Stimulated activated CD4-positive, alpha-beta T cell treated with anti-CD3 and anti-CD28 coated beads, Interleukin-2, amount 100 ng/mL, for 24 hours (primary cell): ENCODE data around the gene ASIC3.
A peak's percentile ranks its signal among the peaks of the same experiment; 100 is the strongest.

Experiments
- DNase-seq, 2 donors: peaks; one replicate each; pipeline ENCODE4 v3.0.0-alpha.2; 2020

ASIC3 gene

DNA sequence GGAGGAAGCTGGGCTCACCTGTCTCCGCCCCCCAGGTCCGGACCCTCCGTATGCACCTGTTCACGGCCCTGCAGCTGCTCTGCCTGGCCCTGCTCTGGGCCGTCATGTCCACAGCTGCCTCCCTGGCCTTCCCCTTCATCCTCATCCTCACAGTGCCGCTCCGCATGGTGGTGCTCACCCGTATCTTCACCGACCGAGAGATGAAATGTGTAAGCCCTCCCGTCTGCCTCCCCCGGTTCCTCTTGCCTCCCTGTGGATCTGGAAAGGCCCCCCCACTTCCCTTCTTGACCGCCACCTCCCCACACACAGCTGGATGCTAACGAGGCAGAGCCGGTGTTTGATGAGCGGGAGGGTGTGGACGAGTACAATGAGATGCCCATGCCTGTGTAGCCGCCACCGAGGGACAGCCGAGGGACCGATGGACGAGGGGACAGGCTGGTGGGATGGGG, 27.7 kb downstream of the ASIC3 start:
- no peak for DNase-seq

DNA sequence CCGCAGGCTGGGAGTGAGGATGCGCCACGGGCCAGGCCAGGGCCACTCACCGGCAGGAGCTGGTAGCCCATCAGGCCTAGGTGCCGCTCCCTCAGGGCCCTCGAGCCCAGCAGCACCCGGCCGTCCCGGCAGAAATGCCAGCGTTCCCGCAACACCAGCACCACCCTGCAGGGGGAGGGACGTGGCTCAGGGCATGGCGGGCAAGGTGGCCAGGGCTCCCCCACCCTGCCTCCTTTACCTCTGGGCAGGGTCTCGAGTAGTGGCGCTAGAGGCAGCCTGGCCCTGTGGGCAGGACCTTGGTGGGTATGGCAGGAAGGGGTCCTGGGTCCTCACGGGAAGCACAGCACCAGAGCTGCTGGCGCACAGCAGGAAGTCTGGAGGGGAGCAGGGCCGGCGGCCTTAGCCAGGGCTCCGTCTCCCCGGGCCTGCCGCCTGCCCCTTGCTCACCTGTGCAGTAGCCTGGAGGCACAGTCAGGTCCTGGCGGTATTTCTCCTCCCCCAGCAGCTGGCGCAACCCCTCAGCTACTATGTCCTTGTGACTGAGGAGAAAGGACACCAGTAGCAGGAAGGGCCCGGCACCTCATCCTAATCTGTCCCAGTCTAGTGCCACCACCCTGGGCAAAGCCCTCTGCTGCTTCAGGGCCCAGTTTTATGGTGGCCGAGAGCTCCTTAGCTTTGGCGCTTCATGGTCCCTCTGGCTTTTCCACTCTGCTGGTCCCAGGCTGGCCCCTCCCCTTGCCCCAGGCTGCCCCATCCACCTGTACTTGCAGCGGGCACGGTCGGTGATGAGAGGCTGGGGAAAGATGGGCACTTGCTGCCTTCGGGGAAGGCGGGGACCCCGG, 28.8 kb downstream of the ASIC3 start:
- no peak for DNase-seq

DNA sequence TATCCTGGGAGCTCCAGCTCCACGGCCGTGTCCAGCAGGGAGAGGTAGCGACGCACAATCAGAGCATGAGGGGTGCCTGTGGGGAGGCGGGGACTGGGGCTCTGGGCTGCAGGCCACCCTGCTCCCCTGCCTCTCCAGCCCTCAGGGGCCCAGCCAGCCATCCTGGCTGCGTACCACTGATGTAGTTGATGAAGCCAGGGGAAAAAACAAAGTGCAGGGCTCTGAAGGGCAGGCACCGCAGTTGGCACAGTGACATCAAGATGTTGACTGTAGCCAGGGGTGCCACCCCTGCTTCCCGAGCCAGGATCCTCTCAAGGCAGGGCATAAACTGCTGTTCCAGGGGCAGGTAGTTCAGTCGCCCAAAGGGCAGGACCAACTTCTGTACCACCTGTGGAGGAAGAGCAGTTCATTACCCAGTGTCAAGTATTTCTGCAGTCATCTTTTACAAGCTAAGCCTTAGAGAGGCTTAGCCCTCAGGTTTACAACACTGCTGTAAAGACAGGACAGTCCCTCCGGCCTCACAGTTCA, 29.4 kb downstream of the ASIC3 start:
- no peak for DNase-seq

DNA sequence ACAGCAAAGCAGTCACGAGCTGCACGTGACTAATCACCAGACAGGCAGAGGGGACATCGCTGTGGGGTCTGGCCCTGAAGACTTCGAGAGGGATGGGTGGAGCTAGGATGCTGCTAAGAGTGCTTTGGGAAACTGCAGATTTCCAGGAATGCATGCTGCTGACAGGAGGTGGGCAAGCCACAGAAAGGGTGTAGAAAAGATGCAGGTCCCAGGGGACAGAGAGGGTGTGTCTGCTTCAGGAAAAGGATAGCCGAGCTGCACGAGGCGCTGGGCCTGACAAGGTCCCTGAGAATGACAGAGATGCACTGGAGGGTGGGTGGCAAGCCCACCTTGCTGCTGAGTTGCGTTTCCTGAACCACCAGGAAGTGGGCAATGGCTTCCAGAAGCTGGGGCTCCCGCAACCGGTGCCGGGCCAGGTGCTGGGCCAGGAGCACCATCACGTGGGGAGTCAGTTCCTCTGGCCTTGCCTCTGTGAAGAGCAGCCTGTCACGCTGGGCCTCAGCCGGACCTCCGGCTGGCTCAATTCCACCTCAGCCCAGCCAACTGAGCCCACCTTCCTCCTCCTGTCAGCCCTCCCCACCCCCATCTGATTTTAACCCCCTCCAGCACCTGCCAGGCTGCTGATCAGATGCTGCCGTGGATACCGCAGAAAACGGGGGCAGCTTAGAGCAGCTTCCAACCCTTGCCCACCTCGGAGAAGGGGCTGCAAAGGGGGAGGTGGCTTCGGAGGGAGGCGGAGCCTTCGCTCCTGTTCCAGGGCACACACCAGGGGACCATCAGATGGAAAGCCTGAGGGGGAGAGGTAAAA, 30.1 kb downstream of the ASIC3 start:
- no peak for DNase-seq

DNA sequence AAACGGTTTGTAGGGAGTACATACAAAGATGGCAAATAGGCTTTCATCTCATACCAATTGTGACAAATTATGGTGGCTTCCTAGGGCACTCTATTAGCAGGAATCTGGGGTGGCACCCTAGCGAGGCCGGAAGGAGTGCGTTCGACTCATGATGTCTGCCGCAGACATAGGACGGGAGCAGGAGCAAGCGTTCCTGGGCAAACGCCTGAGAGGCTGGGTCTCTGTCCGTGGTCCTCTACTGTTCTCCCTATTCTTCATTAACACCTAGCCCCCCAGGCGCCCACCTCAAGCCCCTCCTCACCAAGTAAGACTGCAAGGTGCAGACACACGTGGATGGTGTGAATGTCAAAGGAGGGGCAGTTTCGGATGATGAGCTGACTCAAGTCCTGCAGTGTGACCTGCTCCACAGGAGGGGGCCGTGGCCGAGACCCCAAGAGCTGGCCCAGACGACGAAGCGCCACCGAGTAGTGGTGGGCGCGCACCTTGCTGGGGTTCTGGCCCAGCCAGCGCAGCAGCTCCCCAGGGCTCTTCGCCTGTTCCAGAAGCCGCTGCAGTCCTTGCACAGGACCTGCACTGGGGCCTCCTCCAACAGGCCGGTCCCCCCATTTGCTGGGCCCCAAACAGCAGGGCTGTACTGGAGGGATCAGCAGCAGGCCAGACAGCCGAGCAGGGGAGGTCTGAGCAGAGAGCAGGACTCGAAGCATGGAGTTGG, 31.0 kb downstream of the ASIC3 start:
- DNase-seq, result no peak

DNA sequence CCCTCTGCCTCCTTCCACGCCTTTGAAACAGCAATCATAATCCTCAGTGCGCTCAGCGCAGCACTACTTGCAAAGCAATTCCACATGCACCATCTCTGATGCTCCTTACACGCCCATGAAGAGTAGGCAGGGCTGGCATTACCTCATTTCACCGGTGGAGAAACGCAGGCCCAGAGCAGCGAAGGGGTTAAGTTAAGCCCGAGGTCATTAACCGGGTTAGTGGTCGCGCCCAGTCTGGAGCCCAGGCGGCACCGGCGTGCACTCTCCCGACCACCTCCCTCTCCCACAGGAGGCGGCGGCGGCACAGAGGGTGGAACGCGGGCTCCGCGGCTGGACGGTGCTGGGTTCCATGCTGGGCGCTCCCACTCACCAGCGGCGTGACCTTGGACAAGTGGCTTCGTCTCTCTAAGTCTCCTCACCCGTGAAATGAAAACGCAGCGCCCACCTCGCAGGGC, 31.8 kb downstream of the ASIC3 start:
- peak in 1 of 2 donors; percentile 27 for DNase-seq

DNA sequence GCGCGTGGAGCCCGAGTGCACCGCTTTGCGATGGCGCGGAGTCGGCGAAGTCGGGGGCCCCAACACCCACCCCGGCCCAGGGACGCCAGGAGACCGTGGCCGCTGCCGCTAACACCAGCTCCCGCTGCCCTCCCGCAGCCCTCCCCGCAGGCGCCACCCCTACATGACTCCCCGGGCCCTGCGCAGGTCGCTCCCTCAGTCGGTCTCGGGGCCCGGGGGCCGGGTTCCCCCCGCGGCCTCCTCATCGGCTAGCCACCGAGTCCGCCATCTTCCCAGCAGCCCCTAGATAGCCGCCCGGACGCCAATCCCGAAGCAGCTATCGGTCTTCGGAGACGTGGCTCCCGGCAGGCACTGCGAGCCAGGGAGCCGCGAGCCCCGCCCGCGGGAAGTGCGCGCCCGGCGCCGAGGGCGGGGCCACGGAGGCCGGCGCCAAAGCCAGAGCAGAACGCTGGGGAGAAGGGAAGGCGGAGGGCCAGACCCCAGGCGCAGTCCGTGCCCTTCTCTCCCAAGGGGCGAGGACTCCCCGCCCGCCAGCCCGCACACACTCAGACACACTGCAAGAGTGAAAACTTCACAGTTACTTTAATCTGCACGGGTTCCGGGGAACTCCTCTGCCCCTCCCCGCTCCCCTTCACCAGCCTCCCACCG, 32.3 kb downstream of the ASIC3 start, which contains the start of gene FASTK:
FASTK (minus strand) TSS at position 288 of the 648 bp plus-strand sequence; CDS start at position 245, 43 bp downstream.
- peak; percentile 89 for DNase-seq

DNA sequence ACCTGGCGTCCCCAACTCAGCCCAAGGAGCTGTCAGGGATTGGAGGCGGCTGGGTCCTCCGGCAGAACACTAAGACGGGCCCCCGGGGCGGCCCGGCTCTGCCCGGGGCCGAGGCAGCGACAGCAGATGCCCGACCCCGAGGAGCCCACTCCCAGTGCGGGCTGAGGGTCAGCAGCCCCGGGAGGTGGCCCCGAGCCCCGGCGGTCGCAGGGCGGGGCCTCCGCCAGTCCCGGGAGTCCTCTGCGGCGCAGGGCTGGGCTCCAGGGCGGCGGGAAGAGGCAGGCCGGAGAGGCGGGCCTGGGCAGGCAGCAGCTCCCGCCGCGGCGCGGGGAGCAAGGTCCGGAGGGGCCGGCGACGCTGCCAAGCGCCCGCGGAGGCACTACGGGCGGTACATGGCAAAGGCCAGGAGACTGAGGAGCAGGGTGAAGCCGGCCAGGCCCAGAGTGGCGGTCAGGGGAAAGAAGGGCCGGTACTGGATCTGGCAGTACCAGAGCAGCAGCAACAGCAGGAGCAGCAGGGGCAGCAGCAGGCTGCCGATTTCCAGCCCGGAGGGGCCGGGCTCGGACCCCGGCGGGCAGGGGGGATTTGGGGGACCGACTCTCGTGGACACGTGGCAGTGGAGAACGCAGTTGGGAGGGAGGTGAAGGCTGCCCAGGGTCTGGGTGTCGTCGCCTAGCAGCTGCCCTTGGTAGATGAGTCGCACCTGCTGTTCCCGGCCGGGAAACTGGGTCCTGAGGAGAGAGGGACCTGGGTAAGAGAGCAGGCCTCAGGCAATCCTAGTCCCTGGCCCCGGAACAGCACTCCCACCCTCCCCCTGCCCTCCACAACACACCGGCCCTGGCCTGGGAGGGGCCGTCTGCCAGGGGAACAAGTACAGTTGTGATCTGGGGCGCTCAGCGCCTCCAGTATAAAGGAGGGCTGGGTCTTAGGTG, 33.1 kb downstream of the ASIC3 start:
- DNase-seq, result no peak

DNA sequence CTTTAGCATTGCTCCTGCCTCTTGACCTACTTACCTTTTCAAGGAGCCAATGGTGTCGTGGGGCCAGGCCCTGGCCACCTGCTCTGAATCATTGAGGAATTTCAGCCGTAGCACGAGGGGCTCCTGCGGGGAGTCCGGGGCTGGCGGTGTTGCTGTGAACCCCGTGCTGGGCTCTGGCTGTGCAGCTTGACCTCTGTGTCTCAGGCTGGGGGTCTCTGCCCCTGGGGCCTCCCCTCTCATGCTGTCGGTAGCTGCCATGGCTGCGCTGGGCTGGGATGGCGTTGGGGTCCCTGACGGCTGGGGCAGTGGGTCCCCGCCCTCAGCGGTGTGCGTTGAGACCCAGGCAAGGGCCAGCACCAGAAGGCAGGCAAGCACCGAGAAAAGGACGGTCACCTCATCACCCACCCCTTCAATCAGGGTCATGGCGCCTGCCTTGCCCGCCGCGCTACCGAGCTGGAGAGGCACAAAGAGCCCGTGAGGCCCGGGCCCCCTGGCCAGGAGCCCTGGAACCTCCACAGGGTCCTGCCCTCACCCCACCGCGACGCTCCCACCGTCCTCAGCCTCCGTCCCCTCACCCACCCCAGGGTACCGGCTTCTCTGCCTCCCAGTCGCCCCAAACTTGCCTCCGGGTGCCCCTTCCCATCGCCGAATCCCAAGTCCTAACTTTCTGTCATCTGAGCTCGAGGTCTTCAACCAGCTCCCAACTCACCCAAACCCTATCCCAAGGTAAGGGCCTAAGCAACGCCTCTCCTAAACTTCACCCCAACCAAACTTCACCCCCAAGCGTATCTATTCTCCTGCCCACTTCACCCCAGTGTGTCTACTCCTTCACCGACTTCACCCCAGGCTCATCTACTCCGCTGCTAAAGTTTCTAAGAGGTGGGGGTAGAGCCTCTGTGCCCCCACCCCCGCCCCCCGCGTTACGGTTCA, 34.1 kb downstream of the ASIC3 start:
- DNase-seq, result no peak

DNA sequence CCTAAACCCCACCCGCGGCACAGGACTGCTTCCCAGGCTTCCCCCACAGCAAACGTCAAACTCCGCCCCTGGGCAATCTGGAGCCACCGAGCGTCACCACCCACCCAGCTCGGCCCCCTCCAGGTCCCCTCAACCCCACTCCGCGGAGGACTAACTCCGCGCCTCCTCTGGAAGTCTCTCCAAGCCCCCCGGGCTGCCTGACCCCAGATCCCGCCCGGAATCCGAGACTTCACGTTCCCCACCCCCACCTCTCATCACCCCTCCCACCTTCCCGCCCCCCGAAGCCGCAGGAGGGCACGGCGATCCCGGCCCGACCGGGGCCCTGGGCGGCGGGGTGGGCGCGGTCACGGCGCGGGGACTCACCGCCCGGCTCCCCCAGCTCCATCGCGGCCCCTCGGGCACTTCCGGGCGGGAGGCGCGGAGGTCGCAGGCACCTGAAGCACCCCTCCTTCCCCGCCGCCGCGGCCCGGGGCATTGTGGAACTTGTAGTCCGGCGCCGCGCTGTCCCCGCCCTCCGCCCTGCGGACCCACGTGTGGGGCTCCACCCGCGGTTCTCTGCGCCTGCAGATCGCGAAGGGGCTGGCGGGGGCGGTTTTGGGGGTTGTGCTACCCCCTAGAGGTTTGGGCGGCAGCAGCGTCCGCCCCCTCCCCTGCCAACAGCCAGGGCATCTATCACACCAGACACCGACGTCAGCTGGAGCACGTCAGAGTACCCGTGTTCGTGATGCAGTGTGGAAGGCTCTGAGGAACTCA, 34.9 kb downstream of the ASIC3 start, which contains the start of gene TMUB1:
TMUB1 (minus strand) TSS at position 423 of the 753 bp plus-strand sequence. CDS start 930 bp downstream, outside the sequence.
- peak; percentile 85 to 88 for DNase-seq

DNA sequence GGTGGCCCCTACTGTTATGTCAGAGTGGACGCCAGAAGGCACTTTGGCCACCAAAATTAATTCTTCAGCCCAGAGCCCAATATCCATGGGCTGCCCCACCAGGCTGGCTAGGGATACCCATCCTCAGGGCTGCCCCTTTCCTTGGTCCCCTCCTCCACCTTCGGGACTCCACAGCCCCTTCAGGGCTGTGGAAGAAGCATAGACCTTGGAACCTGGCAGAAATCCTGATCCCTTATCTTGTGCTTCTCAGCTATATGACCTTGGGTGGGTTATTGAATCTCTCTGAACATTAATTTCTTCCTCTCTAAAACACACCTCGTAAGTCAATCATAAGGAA, 35.5 kb downstream of the ASIC3 start:
- DNase-seq, result no peak

DNA sequence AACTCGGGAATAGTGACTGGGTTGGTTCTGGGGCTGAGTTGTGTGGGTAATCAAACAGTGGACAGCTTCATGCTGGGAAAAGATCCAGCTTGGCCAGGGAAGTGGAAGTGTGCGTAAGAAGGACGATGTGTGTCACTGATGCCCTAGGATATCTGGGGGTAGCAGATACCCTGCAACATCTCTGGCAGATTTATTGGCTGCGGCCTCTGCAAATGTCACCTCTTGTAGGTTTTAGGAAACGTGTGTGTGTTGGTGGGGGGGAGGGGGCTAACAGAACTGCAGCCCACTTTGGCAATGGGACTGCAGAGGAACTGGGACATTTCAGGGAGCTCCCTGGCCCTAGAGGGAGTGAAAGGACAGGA, 37.0 kb downstream of the ASIC3 start:
- no peak for DNase-seq

DNA sequence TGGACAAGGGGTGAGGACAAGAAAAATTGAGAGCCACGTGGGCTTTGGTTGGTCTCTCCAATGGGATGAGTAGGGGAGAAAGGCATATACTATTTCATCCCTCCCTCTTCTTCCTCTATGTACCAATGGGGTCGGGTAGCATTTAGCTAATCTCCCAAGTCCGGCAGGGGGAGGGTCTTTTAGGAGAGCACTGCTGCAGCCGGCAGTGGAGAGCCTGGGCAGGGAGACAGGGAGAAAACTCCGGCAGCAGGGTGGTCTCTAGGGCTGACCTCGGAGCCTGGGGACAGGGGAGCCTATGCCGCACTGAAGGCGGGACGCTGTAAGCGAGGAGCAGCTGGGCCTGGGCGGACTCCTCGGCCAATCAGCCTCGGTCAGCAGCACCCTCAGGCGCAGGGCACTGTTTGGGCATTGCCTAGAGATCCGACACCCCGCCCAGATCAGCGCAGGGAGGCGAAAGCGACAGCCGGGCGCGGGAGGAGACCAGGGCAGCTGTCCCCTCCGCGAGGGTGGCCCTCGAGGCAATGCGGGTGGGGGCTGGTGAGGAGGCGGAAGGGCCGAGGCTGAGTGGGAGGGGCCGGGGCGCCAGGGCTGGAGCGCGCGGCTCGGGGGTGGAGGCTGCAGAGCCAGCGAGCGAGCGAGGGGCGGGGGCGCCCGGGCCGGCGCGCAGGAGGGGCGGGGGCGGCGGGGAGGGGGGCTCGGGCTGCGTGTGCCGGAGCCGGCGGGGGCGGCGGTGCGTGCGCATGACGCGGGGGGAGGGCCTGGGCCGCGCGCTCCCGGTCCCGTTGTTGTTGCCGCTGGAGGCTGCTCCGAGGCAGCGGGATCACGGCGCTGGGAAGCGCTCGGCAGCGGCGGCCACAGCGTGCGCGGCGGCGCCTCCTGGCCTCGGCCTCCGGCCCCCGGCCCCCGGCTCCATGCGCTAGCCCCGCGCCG, 37.6 kb downstream of the ASIC3 start, which contains the start of gene AGAP3:
AGAP3 (plus strand) TSS at position 785 of the 930 bp plus-strand sequence. CDS start 267 bp downstream, outside the sequence.
- peak; percentile 66 to 70 for DNase-seq

DNA sequence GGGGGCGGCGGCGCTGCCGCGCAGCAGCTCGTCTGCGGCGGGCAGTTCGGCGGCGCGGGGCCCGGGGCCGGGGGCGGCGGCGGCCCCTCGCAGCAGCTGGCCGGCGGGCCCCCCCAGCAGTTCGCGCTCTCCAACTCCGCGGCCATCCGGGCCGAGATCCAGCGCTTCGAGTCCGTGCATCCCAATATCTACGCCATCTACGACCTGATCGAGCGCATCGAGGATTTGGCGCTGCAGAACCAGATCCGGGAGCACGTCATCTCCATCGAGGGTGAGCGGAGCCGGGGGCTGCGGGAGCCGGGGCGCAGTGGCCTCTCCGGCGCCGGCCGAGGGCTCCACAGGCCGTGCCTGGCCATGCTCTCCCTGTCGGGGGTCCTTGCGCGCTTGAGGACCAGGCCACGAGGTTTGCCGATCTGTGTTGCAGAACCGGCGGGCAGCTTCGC, 38.5 kb downstream of the ASIC3 start:
- peak; percentile 42 to 44 for DNase-seq

DNA sequence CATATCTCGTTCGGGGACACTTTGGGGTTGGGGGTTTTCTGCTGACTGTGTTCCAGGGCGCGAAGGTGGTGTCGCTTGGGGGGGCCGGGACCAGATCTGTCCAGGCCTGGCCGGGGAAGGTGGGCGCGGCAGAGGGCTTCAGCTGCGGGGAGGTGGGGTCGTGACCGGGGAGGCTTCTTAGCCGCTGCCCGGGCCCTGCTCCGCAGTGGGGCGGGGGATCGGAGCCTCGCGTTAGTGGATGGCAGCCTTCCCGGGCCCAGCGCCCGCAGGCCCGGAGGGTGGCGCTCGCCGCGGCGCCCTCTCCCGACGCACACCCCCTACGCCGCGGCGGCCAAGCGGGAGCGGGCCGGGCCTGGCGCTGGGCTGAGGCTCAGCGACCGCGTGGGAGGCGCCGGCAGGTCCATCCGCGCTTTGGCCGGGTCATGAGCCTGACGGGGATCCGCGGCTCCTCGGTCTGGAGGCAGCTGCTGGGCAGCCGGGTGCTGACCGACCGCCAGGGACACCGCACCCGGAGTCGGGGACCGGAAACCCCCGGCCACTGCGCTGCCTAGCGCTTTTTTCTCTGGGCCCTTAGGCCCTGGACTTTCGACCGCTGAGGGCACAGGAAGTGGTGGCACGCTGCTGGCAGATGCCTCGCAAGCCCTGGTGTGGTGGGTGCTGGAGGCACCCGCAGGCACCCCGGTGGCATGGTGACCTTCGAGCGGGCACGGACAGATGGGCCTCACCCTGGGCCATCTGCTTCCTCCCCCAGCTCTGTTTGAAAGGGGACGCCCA, 39.1 kb downstream of the ASIC3 start:
- DNase-seq, result peak; percentile 35 to 55

DNA sequence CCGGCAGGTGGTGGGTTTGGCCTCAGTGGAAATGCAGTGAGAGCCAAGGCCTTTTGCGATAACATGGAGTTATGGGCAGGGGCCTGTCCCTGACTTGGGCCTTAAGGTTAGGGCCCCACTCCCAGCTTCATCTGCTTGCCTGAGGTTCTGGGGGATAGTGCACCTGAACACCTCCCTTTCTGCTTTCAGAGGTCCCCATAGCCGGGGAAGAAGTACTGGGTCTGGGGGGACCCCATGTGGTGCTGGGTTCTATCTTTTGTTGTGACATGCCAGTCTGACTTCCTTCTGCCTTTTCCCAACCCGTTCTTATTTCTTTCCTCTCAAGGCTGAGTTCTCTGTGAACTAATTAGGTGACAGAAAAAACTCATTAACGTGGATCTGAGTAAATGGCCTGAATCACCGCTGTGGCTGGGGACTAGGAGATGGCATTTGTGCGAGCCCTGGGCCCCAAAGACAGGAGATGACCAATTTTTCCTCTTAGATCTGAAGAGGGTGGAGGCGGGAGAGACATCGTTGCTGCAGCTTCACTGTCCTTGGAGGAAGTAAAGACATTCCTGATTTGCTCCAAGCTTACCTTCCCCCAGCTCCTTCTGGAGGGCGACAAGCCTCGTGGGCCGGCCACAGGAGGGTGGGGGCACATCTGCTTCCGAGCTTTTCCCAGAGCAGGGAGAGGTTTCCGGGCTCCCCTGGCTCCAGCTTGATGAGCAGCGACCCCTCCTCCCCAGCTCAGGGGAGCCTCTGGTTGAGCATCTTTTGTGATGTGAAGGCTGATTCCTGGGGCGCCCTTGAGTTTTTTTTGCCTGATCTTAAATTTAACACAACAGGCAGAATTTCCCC, 39.9 kb downstream of the ASIC3 start:
- no peak for DNase-seq
